Suppressor macrophage (primary cell): ENCODE measurements around the gene PLEKHG4.

ENCODE experiments used
- DNase-seq, 4 experiments: peaks; one replicate each; pipeline ENCODE4 v3.0.0-alpha.2; 2020 to 2022

PLEKHG4 gene

DNA sequence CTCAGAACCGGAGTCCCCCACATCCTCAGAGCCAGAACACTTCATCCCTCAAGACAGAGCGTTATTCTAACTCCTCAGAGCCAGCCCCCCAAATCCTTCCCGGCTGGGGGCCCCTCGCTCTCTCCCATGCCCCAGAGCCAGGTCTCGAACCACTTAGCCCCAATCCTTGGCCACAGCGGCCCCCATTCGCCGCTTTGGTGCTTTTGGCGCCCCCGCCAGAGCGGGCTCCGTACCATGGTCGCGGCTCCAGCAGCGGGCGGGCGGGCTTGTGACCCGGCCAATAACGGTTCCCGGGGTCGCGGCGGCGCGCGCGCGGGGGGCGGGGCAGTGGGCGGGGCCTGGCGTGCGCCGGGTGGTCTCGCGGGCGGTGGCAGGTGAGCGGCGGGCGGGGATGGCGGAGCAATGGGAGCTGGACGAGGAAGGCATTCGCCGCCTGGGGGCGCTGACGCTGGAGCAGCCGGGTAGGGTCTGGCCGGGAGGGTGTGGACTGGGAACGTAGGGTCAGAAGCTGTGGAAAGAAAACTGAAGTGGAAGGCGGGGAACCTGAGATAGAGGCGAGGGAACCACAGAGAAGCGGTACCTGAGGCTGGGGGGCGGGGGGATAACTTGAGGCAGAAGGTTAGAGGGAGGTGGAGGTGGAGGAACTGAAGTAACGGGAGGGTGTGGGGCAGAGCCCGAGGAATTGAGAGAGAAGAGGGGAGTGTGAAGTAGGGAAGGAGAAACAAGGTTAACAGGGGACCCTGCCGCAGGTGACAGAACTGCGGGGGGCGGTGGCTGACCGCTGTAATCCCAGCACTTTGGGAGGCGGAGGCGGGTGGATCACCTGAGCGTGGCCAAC is 47.4 kb downstream of the PLEKHG4 start, which contains the start of the genes KCTD19 and LRRC36:
Gene KCTD19 (minus strand): TSS at position 270 of the 838 bp plus-strand sequence. CDS start 34 bp downstream, at position 236.
Gene LRRC36 (plus strand): TSS at position 344 of the 838 bp plus-strand sequence. CDS start 48 bp downstream, at position 392.
- DNase-seq, result peak in 3 of 4 experiments; percentile 14 to 51 (median 40)

DNA sequence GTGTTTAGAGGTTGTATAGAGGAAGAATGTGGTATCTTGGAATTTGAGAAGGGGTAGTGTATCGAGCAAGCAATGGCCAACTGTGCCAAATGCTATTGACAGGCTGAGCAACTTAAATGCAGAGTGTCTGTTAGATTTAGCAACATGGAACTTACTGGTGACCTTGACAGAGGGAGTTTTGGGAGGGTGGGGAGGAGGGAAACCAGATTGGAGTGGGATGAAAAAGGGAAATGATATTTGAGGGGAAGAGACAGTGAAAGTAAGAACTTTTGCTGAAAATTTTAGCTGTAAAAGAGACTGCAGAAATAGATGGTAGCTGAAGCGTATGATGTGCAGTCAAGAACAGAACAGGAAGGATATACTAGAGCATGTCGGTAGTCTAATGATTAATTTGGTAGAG is 48.4 kb downstream of the PLEKHG4 start:
- peak in 3 of 4 experiments; percentile 33 to 55 (median 42) for DNase-seq

DNA sequence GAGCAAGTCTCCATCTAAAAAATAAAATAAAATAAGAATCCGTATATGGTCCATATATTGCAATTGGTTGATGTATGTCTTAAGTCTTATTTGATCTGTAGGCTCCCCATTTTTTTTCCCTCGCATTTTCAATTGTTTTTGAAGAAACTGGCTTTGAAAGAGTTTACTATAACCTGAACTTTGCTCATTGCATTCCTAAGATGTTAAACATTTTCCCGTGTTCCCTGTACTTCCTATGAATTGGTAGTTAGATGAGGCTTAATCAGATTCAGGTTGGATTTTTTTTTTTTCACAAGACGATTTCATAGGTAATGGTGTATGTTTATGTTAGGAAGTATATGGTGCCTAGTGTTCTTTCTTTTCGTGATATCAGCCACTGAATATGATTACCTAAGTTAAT is 50.6 kb downstream of the PLEKHG4 start:
- DNase-seq, result no peak

DNA sequence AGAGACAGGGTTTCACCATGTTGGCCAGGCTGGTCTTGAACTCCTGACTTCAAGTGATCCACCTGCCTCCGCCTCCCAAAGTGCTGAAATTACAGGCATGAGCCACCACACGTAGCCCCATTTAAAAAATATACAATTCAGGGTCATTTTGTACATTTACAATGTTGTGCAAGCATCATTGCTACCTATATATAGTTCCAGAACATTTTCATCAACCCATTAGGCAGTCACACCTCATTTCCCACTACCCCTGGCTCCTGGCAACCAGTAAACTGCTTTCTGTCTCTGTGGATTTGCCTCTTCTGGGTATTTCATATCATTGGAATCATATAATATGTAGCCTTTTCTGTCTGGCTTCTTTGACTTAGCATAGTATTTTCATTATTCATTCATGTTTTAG is 54.0 kb downstream of the PLEKHG4 start:
- no peak for DNase-seq

DNA sequence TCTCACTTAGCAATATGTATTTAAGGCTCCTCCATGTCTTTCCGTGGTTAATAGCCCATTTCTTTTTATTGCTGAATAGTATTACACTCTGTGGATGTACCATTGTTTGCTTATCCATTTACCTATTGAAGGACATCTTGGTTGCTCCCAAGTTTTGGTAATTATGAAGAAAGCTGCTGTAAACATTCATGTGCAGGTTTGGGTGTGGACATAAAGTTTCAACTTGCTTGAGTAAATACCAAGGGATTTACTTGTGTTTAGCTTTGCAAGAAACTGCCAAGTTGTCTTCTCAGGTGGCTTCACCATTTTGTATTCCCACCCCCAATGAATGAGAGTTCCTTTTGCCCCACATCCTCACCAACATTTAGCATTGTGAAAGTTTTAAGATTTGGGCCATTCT is 56.8 kb downstream of the PLEKHG4 start:
- no peak for DNase-seq

DNA sequence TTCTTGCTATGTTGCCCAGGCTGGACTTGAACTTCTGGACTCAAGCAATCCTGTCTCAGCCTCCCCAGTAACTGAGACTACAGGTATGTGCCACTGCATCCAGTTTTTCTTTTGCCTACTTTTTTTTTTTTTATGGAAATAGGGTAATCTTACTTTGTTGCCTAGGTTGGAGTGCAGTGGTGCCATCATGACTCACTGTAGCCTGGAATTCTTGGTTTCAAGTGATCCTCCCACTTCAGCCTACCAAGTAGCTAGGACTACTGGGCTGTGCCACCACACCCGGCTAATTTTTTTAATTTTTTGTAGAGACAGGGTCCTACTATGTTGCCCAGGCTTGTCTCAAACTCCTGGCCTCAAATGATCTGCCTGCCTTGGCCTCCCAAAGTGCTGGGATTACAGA is 57.3 kb downstream of the PLEKHG4 start:
- no peak for DNase-seq
